H1 (cell line): ENCODE measurements around the gene TEX264.

ENCODE experiments used
- ATF2 ChIP-seq: IDR thresholded peaks from 2 replicates; pipeline ENCODE4 v1.6.1; 2012; ENCODE audit warnings: low read length, inconsistent platforms
- CBX8 ChIP-seq: fragments of 300-800, 300-1000 bp; sonication (generic); IDR thresholded peaks from 2 replicates; pipeline ENCODE4 v1.7.1; 2016; ENCODE audit warnings: low read depth, low read length, borderline replicate concordance
- CHD2 ChIP-seq: IDR thresholded peaks from 2 replicates; pipeline ENCODE4 v1.6.1; 2012; ENCODE audit warnings: low read length, improper control_type of control experiment
- EZH2 ChIP-seq: fragments of 200-600 bp; sonication (generic); IDR thresholded peaks from 2 replicates; pipeline ENCODE4 v1.7.1; 2012; ENCODE audit warnings: low read depth, mild to moderate bottlenecking, moderate library complexity, low read length, inconsistent platforms; ENCODE audit not compliant: severe bottlenecking
- GTF2F1 ChIP-seq: IDR thresholded peaks from 2 replicates; pipeline ENCODE4 v1.6.1; 2012; ENCODE audit warnings: low read depth, low read length, improper control_type of control experiment, borderline replicate concordance
- POLR2AphosphoS5 ChIP-seq: IDR thresholded peaks from 2 replicates; pipeline ENCODE4 v1.6.1; 2011; ENCODE audit warnings: low read depth, low read length
- RFX5 ChIP-seq: IDR thresholded peaks from 2 replicates; pipeline ENCODE4 v1.6.1; 2011; ENCODE audit warnings: low read depth, low read length, improper control_type of control experiment, borderline replicate concordance
- SIN3A ChIP-seq, 2 experiments: IDR thresholded peaks in 1 of 2; conservative IDR thresholded peaks in 1 of 2; 2 replicates each; pipeline ENCODE4 v1.6.1; 2011 to 2012; ENCODE audit warnings: low read length in 2 of 2, improper control_type of control experiment in 1 of 2, low read depth in 1 of 2, mild to moderate bottlenecking in 1 of 2
- TCF12 ChIP-seq: IDR thresholded peaks from 2 replicates; pipeline ENCODE4 v1.6.1; 2011; ENCODE audit warnings: low read depth, mild to moderate bottlenecking, low read length

- TF ChIP-seq EZH2 (no peak), CBX8 (no peak), TCF12 (no peak), CHD2 (no peak), SIN3A (conservative IDR thresholded peaks at IDR 0.05 in 1 of 2, IDR thresholded peaks at IDR 0.05 in 1 of 2; ENCODE audit: low read depth in 1 of 2, low read length in 2 of 2) (no peak), RFX5 (no peak), POLR2AphosphoS5 (no peak), GTF2F1 (no peak), ATF2 (no peak)
These were observed 37.3 kb downstream of the TEX264 start for GRCh38 chr3:51708216-51708845.
